NCI-H82 (cell line): Measurements from ENCODE around the gene ROPN1B.
"Not testable (repeated sequence)": the region's sequence is repeated elsewhere in the genome, so short reads cannot be mapped to it uniquely, and the experiment has no call there.

Experiments used
- DNase-seq: peaks from one replicate; lab custom pipeline; 2025; lab: John Stamatoyannopoulos, UW

The ROPN1B gene

DNA sequence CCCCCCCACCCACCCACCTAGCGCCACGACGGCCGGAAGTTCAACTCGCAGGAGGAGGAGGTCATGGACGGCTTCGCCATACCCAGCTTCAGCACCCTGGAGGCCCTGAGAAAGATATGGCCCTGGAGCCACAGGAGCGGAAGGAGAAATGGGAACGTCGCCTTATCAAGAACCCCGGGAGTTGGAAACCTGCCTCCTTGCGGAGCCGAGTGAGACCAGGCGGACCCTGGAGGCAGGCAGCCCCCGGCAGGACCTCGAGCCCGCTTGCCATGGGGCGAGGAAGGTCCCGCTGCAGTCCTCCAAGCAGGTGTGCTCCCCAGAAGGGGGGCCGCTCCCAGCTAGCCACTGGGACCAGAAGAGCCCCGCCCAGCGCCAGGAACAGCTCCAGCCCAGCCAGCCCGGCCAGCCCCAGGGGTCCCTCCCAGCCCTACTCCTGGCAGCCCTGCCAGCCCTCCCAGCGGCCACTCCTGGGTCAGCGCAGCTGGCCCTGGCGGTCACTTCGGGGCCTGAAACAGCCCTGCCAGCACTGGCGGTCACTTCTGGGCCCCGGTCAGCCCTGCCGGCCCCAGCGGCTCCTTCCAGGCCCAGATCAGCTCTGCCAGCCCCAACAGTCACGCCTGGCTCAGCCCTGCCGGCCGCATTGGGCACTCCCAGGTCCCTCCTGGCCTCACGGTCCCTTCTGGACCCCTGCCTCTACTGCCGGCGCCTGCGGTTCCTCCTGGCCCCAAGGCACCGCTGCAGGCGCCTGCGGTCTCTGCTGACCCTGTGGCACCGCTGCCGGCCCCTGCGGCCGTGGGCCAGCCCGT is 10.3 kb upstream of the ROPN1B start:
- no peak for DNase-seq

DNA sequence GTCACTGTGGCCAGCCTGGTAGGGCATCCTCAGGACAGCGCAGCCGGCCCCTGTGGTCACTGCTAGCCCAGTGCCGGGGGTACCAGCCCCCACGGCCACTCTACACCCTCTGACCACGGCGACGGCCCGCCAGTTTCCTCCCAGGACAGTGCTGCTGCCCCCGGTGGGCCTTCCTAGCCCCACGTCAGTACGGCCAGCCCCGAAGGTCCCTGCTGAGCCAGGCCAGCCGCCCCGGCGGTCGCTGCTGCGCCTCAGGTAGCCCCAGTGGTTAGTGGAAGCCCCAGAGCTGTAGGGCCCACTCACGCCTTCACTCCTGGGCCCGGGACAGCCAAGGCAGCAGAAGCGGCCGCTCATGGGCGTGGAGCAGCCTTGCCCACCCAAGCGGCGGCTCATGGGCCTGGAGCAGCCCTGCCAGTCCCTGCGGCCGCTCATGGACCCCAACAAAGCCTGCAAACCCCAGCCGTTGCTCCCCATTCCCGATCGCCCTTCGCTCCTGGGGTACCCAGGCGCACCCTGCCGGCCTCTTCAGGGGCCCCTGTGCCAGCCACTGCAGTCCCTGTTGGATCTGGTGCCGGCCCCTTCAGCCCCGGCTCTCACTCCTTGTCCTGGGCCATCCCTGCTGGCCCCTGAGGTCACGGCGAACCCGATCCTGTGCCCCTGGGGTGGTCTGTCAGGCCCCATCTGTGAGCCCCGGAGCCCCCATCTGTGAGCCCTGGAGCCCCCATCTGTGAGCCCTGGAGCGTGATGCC is 9.5 kb upstream of the ROPN1B start:
- no peak for DNase-seq

DNA sequence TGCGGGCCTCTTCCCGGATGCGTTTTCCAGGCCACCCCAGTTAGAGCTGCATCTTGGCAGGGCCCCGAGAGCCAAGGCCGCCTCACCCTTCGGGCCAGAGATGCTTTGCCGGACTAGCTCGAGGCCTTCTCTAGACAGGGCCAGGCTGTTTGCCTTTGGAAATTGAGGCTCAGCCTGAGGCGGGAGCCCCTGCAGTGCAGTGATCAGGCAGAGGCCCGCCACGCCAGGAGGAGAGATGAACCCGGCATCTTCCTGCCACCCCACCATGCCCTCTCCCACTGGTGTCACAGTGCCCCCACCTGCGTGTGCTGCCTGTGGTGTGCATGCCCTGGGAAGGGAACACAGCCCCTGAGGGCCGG is 8.9 kb upstream of the ROPN1B start:
- DNase-seq, result no peak

DNA sequence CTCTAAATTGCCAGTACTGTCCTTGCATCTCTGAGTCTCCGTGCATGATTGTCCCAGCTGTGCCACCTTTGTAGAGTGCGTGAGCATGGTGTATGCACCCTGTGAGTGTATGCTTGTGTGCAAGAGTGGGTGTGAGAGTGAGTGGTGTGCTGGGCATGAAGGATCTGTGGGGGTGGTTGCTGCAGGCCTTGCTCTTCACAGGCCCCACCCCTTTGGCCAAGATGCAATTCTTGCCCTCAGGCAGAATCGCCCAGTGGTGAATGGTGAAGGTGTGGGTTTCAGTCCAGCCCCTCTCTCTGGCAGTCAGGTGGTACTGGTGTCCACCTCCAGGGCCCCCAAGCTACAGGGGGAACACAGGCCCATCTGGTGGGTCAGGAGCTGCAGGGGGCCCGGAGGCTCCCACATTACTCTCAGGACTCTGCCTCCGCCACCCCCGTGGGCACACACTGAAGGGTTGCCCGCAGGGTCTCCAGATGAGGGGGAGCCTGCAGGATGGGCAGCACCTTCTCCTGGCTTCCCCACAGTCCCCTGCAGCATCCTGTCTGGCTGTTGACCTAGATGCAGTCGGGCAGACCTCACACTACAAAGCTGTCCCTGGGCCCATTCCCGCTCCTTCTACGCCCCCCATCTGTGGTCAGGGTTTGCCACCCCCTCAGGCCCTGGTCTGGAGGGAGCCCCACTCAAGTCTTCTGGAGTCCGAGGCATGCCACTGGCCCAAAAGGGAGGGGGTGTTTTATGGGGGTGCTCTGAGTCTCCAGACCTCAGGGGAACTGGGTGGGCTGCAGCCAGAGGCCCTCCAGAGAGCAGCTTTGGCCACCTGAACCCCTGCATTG is 8.3 kb upstream of the ROPN1B start:
- no peak for DNase-seq

DNA sequence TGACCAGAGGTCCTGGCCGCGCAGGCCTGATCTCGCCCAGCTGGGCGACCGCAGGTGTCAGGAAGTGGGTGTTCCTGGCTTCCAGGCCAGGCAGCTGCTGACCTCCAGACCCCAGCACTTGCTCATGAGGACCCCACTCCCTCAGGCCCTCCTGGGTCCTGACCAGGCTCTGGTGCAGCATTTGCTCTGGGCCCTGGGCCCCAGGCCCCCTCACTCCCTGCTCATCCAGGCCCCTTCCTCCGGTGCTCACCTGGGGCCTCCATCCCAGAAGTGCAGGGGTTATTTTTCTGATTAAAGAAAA is 7.7 kb upstream of the ROPN1B start:
- DNase-seq, result no peak

DNA sequence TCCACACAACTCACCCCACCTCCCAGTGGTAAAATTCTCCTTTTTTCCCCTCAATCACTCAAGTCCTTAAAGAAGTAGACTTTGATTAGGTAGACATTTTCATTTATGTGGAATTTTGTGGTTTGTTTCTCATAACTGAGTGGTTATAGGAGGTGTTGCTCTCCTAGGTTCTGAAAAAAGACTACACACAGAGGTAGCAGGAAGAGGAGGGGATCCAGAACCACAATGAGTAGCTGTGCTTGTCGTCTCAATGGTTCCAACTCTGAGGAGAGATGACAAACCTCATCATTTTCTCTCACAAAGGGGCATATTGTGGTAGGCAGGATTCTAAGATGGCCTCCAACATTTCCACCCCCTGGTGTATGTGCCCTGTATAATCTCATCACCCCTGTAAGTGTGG is 5.1 kb upstream of the ROPN1B start:
- not testable (repeated sequence) for DNase-seq

DNA sequence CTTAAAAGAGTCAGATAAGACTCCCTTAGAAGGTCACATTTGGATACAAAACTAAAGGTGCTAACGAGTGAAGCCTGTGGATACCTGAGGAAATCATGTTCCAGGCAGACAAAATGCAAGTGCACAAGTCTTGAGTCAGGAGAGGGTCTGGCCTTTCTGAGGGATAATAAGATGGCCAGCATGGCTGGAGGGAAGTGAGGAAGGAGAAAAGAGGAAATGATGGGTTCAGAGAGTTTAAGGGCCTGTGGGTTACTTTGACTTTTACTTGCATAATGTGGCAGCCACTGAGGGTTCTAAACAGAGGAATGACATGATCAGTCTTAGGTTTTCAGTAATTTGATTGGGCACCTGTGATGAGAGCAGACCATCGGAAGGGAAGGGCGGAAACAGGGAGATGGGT is 3.5 kb upstream of the ROPN1B start:
- no peak for DNase-seq

DNA sequence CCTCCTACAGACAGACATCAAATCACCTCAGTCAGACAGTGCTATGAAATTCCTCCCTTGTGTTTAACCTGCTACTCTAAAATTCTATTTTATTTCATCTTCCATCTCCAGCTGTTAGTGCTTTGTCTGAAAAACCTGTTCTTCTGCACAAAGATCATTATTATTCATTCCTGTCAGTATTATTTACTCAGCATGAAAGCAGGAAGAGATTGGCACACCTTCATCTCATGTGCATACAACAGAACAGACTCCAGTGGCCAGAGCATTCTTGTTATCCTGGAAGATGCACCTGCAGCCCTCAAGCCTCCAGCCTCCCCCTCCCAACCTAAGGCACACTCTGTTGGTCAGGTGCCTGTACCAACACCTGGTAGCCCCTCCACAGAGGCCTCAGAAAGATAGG is 1.8 kb upstream of the ROPN1B start:
- no peak for DNase-seq

DNA sequence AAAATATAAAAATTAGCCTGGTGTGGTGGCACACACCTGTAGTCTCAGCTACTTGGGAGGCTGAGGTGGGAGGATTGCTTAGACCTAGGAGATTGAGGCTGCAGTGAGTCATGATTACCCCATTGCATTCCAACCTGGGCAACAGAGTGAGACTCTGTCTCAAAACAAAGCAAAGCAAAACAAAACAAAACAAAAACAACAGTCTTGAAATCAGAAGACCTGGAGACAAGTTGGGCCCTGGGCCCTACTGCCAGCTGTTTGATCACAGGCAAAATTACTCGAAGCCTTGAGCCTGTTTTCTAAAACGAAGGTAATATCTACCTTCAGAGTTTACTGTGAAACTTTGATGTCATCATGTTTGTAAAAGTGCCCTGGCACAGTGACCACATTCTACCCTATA is 857 bp upstream of the ROPN1B start:
- DNase-seq, result not testable (repeated sequence)

DNA sequence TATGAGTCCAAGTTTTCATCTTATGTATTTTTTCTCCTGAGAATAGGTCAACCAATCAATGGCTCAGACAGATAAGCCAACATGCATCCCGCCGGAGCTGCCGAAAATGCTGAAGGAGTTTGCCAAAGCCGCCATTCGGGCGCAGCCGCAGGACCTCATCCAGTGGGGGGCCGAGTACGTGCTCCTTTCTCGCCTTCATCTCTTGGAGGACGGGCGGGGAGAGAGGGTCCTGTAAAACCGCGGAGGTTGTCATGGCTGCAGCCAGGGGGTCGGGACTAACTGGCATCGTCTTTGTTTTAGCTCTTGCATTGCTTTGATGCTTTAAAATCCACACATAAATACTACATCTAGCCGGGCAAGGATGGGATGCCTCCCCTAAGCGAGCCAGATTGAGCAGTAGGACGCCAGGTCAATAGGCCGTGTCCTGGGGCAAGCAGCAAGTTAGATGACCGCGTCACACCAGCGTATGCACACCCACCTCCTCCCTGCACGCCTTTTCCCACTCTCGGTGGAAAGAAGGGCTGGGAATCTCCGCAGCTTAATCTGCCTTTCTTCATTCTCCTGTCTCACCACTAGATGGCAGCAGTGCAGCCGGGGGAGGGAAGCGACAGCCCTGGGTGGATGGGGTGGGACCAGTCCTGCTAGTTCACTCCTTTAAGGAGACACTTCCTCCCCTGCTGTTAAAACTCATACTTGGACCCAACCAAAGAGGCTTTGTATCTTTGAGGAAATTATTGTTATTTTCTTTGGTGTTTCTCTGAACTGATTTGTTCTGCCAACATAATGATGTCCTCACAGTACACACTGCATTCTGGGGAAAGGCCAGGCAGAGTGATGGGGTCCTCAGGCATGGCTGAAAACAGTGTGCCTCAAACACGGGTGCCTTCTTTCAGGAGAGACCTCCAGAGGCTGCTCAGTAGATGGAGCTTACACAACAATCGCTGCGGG is 3.3 kb downstream of the ROPN1B start:
- peak; percentile 71 for DNase-seq

DNA sequence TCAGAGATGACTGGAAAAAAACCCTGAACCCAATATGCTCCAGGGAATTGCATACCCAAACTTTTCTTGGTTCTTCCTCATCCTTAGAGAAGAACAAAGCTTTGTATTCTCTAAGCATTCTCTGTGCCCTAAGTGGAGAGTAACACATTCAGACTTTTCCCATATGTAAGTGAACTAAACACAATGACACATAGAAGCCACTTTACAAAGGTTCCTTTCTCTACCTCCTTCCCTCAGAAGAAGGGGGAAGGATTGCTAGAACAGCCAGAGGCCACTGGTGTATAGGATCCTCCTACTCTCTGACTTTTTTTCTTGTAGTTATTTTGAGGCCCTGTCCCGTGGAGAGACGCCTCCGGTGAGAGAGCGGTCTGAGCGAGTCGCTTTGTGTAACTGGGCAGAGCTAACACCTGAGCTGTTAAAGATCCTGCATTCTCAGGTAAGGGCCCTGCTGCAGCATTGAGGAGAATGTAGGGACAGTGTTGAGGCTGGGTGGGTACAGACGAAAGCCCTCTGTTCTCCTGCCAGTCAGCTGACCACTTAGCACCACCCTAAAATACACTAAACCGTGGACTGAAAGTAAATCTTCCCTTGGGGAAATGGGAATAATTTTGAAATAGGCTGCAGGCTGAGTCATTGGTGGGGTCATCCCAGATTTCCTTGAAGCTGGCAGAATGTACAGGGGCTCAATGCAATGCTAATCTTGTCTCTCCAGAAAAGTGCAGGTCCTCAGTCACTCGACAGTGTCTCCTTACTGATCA is 6.4 kb downstream of the ROPN1B start:
- DNase-seq, result not testable (repeated sequence)

DNA sequence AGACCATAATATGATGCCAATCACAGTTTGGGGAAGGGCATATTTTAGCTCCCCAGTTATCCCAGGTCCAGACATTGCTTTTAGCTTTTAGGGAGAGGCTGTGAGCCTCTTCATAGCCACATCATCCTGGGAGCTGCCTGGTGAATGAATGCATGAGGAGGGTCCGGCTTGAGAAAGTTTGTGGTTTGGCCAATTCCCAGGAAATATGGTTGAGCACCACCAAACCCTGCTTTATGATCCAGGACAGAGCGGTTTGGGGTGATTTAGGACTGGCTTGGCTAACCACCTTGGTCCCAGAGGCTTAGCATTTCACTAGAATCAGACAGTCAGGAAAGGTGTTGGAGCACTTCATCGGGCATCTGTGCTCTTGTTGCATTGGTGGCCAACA is 7.0 kb downstream of the ROPN1B start:
- not testable (repeated sequence) for DNase-seq

DNA sequence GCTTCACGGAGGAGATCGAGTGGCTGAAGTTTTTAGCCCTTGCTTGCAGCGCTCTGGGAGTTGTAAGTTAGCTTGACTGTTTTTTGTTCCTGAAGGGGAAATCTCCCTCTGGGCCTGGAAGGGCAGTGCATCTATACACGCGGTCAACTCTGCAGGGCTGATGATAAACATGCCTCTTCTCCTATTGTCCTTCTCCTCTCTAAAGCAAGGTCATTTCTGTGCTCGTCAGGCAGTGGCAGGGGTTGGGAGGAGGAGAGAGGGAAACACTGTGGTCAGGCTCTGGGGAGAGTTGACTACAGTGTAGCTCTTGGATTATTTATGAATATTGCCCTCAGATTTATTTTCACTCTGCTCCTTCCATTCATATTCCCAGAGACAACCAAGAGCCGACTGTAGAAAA is 8.1 kb downstream of the ROPN1B start:
- DNase-seq, result not testable (repeated sequence)

DNA sequence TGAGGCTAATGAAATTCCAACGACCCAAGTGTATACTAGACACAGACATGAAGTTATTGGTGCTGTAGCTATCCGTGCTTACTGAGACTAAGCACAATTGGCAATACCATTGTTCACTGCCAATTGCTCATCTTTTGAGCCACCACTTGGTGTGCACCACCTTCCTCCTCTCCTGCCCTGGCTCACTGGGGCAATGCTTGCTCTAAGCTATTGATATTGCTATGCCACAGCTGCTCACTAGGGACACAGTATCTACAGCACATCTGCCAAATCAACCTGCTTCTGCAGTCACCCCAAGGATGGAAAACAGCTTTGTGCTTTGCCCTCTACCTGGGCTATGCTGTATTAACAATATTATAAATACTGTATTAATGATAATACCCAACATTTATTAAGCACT is 16.0 kb downstream of the ROPN1B start:
- not testable (repeated sequence) for DNase-seq

DNA sequence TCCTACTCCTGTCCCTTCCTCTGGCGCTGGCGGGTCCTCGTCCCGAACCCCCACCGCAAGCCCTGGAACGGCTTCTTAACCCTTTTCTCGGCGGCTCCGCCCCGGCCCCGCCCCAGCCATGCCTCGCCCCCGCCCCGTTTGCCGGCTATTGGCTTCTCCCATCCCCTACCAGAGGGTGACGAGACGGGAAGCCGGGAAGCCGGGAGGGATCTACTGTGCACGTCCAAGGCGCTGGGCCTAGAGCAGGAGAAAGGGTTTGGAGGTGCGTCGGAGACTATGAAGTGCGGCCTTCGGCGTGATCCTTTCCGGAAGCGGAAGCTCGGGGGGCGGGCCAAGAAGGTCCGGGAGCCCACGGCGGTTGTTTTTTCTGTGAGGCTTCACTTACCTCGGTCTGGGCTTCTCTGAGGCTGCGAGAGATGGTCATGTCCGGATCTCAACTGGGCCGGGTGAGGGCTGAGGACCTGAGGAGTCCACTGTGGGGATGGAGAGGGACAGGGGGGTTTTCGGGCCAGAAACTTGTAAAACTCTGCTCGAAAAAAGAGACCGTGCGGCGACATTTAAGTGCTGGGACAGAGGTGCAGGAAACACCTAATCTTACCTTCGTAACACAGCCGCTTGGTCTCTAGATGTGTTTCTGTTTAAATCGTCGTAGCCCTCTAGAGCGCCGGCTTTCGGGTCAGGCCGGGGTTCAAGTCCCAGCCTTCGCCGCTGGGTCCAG is 21.4 kb downstream of the ROPN1B start:
- DNase-seq, result peak; percentile 96

DNA sequence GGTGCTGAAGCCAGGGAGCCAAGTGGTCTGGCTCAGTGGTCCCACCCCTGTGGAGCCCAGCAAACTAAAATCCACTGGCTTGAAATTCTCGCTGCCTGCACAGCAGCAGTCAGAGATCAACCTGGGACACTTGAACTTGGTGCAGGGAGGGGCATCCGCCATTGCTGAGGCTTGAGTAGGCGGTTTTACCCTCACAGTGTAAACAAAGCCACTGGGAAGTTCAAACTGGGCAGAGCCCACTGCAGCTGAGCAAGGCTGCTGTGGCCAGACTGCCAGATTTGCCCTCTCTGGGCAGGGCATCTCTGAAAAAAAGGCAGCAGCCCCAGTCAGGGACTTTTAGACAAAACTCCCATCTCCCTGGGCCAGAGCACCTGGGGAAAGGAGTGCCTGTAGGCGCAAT is 27.8 kb downstream of the ROPN1B start:
- not testable (repeated sequence) for DNase-seq

DNA sequence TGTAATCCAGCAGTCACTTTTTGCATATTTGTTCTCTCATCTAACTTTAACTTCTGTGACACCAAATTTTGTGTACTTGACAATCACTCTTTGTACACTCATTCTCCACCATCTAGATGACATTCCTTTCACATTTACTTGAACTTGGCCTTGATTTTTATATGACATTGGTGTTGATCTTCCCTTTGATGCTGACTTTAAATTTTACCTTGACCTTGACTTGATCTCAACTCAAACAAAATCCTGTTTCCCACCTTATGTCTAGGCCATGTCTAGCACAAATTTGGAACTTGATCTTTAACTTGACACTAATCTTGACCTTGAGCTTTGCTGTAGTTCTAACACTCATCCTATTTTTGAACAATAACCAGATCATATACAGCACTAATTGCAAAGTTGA is 33.2 kb downstream of the ROPN1B start:
- DNase-seq, result no peak

DNA sequence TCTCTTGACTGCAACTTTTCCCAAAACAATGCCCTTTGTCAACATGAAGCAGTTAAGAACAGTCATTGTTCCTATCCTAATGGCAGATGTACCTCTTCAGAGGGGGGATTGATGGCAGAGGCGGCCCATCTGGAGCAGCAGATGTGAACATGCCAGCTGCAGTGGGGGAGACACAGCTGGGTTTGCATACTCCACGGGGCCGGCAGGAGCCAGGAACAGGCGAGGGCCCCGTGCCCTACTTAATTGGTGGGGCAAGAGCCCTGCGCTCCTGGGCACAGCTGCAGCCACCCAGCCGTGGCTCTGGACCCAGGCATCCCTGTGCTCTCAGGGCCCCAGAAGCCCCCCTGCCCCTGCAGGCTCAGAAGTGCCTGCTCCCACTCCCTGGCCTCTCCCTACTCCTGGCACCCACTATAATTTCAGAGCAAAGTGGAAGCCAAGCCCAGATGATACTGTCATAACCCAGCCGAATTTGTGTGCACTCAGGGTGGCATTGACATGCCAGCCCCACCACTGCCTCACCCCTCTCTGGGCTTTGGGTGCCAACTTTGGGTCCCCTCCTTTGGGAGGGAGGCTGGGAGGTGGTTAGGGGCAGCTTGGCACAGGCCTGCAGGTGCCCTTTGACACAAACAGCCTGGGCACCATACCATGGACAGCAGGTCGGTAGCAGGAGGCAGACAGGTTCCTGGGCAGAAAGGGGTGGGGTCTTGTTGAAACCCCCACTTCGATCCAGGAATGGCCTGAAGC is 34.6 kb downstream of the ROPN1B start:
- DNase-seq, result no peak

DNA sequence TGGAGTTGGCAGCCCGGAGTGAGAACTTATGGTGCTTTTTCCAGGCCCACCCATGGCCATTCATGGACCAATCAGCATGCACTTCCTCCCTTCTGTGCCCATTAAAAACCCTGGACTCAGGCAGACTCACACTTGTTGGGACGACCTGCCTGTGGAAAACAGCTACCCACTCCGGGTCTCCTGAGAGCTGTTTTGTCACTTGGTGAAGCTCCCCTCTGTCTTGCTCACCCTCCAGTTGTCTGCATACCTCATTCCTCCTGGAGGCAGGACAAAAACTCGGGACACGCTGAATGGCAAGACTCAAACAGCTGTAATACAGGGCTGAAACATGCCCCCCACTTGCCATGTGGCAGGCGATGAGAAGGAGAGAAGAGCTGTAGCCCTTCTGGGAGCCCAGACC is 35.2 kb downstream of the ROPN1B start:
- no peak for DNase-seq

DNA sequence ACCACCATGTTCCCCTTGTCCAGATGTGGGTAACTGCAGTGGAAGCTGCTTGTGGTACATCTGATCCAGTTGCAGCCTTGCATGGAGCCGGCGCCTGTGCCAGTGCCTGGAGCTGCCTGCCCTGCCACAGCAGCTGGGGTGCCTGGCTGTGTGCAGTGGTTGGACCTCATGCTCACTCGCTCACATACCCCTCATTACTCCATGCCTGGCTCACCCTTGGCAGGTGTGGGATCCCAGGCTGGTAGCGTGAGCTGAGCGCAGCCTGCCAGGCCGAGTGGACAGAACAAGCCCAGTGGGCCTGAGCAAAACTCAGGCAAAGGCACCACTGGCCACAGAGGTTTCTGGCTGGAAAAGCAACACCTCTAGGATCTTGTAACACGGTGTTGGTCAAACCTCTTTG is 35.7 kb downstream of the ROPN1B start:
- DNase-seq, result no peak
